Tibial artery (tissue), 4 donors: ENCODE results near the gene SYNDIG1.

ENCODE experiments used
- DNase-seq, 2 donors: peaks; one replicate each; pipeline ENCODE4 v3.0.0-alpha.2; 2019
- H3K27ac ChIP-seq, 2 donors: fragments of 200-600 bp; sonication (generic) in 1 of 2; 1 replicate in 1 of 2; 2 replicates in 1 of 2; pipeline ENCODE4 v1.5.1; 2018 to 2019; ENCODE audit warnings: mild to moderate bottlenecking in 1 of 2
- H3K27me3 ChIP-seq, 2 donors: fragments of 200-600 bp; sonication (generic) in 1 of 2; one replicate each; pipeline versions ENCODE4 v1.5.1 to v1.6.0; 2016 to 2019
- H3K36me3 ChIP-seq, 3 donors: fragments of 200-600 bp; sonication (generic) in 2 of 3; one replicate each; pipeline ENCODE4 v1.5.1; 2016 to 2019; ENCODE audit warnings: mild to moderate bottlenecking in 2 of 3
- H3K4me1 ChIP-seq, 4 donors: fragments of 200-600 bp; sonication (generic) in 2 of 4; 1 replicate in 3 of 4; 2 replicates in 1 of 4; pipeline ENCODE4 v1.5.1; 2016 to 2019
- H3K4me3 ChIP-seq, 2 donors: fragments of 200-600 bp; sonication (generic) in 1 of 2; 1 replicate in 1 of 2; 2 replicates in 1 of 2; pipeline ENCODE4 v1.5.1; 2018 to 2019; ENCODE audit warnings: mild to moderate bottlenecking in 2 of 2
- H3K9me3 ChIP-seq, 3 donors: fragments of 200-600 bp; sonication (generic) in 1 of 3; one replicate each; pipeline ENCODE4 v1.5.1; 2016 to 2019
- intact Hi-C: fragments of 100-400 bp; cut with DNase I; formaldehyde crosslinking; loops from one replicate; pipeline ENCODE4 v1.15.0; 2023; ENCODE audit warnings: low total_unique reads
- TF ChIP-seq, protein P1 (sequence below), 2 experiments: fragments of 200-600 bp in 1 of 2; fragments of 450-650 bp in 1 of 2; IDR thresholded peaks; one replicate each; pipeline ENCODE4 v1.5.1; 2017 to 2019; ENCODE audit warnings: antibody characterized with exemption in 2 of 2, mild to moderate bottlenecking in 1 of 2, moderate library complexity in 1 of 2

The SYNDIG1 gene

DNA sequence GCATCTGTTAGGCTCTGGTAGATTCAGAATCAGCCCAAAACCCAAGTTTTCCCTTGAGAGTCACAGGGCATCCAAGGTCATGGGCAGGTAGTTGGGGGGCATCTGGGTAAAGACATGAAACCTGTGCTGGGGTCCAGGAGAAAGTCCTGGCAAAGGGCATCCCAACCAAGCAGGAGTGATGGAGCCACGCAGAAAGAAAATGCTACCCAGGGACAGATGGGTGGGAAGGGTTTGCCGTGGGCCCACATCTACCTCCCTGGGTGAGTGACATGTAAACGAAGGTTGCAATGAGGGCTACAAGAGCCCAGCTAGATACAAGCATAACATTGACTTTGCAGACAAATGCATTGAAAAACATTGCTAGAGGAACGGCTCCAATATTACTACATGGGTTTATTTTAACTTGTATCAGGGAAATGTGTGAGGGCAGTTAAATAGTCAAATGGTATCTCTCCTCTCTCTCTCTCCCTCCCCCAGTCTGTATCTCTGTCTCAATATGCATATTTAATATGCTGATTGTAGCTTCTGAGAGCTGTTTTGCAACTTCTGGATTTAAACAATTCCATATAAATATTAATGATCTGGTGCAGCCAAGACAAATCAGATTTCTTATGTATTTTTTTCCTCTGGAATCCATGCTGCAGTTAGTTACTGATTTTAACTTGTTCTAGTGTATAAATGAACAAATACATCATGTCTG, 135.7 kb downstream of the SYNDIG1 start:
- Histone ChIP-seq H3K27ac (no peak overlapping the region), H3K27me3 (no peaks in the 10 kb centered on the region), H3K9me3 (peaks cover 0 to 10% (median 10%) of the 10 kb centered on the region in 3 donors), H3K4me1 (no peaks in the 10 kb centered on the region), H3K36me3 (peaks cover 0 to 14% (median 11%) of the 10 kb centered on the region in 3 donors), H3K4me3 (no peak overlapping the region)
- intact Hi-C loops, result no loop called here
- DNase-seq, result no peak
- TF ChIP-seq, protein P1, sequence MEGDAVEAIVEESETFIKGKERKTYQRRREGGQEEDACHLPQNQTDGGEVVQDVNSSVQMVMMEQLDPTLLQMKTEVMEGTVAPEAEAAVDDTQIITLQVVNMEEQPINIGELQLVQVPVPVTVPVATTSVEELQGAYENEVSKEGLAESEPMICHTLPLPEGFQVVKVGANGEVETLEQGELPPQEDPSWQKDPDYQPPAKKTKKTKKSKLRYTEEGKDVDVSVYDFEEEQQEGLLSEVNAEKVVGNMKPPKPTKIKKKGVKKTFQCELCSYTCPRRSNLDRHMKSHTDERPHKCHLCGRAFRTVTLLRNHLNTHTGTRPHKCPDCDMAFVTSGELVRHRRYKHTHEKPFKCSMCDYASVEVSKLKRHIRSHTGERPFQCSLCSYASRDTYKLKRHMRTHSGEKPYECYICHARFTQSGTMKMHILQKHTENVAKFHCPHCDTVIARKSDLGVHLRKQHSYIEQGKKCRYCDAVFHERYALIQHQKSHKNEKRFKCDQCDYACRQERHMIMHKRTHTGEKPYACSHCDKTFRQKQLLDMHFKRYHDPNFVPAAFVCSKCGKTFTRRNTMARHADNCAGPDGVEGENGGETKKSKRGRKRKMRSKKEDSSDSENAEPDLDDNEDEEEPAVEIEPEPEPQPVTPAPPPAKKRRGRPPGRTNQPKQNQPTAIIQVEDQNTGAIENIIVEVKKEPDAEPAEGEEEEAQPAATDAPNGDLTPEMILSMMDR (IDR thresholded peaks at IDR 0.05), result no peak

DNA sequence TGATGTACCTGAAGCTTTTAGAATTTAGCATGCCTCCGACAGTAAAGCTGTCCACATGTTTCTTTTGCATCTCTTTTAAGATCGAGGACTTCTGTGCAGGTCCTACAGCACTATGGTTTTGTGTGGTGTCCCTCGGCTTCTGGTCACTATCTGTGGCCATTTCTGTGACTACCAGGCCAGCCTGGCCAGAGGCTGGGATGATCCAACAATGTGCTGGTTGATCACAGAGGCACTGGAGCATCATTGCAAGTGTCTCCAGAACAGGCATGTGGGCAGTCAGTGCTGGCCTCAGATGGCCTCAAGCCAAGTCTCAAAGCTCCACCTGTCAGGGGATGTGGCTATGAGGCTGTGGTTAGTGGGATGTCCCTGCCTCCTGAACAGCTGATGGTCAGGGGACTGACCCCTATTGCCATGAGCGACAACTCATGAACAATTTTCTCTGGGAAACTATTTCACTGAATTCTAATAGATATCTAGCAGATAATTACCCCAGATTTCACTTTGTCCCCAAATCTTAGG, 136.6 kb downstream of the SYNDIG1 start:
- Histone ChIP-seq H3K9me3 (peaks cover 0 to 2% (median 2%) of the 10 kb centered on the region in 3 donors), H3K27ac (no peak overlapping the region), H3K27me3 (no peaks in the 10 kb centered on the region), H3K36me3 (peaks cover 0 to 14% (median 3%) of the 10 kb centered on the region in 3 donors), H3K4me3 (no peak overlapping the region), H3K4me1 (no peaks in the 10 kb centered on the region)
- TF ChIP-seq, protein P1 (IDR thresholded peaks at IDR 0.05), result no peak
- intact Hi-C loops, result no loop called here
- DNase-seq, result no peak

DNA sequence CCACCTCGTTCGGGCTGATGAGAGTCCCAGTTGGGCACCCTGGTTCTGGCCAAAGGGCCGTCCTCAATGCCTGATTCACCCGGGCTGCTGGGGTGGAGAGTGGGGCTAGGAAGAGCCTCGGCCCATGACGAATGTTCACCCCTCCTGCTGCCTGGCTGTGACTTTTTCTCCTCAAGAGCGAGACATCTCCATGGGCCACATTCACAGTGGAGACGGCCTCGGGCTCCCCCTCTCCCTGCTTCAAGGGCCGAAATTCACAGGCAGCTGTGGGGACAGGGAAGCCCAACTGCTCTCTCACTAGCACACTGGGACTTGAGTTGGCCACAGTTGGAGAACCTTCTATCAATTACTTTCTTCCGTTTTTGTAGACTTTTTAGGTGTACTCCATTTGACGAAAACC, 138.0 kb downstream of the SYNDIG1 start:
- TF ChIP-seq, protein P1 (IDR thresholded peaks at IDR 0.05), result no peak
- Histone ChIP-seq H3K4me3 (no peak overlapping the region), H3K27me3 (no peaks in the 10 kb centered on the region), H3K27ac (no peak overlapping the region), H3K4me1 (no peaks in the 10 kb centered on the region), H3K9me3 (no peaks in the 10 kb centered on the region), H3K36me3 (peaks cover 0 to 9% (median 0%) of the 10 kb centered on the region in 3 donors)
- intact Hi-C loops, result no loop called here
- DNase-seq, result no peak

DNA sequence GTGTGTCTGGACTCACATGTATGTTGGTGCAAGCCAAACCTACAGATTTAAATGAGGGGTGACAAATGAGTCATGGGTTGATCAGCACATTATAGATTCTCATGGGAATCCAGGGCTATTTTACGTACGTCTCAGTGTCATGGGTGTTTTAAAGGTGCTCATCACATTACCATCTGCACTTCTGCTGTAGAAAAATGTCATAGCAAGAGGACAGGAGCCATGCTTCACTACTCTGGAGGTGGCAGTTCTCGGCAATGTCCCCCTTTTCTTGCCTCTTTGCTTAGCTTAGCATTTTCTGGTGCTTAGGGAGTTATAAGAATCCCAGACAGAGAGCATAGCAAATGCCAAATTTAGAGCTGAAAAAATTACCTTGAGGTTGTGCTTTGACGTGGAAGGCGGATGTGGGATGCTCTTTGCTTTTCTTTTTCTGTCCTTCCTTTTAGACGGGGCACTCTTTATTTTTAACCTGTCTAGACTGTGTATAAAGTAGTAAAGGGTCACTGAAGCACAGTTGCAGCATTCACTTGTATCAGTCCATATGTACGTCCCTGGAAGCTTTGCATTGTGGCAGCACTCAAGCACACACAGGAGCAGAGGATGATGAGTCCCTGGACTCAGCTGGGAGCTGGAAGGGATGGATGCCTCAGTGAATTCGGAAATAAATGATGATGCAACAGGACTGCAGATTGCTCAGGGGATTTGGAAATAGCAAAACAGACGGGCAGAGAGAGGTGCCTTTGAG, 139.7 kb downstream of the SYNDIG1 start:
- Histone ChIP-seq H3K4me3 (no peak overlapping the region), H3K36me3 (no peaks in the 10 kb centered on the region), H3K27me3 (no peaks in the 10 kb centered on the region), H3K4me1 (no peaks in the 10 kb centered on the region), H3K27ac (no peak overlapping the region), H3K9me3 (no peaks in the 10 kb centered on the region)
- intact Hi-C loops, result no loop called here
- no peak for DNase-seq
- TF ChIP-seq, protein P1 (IDR thresholded peaks at IDR 0.05), result no peak

DNA sequence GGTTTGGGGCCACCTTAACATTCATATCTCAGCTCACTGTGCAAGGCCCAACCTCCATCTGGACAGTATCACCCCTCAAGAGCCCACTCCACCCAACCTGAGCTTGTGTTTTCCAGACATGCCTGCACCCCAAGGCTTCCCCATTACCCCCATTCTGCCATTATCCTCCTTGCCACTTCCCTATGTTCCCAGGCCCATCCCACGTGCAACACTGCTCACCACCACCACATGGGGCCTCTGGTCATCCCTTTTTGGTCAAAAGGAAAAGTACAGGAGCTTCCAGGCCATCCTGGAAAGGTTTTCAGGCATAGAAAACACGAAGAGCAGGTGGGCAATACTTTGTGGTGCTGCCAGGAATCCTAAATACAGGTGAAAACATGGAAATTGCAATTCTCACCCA, 140.3 kb downstream of the SYNDIG1 start:
- no peak for DNase-seq

More for the DNA sequence above, 140.3 kb downstream of the SYNDIG1 start:
- Histone ChIP-seq H3K4me3 (no peak overlapping the region), H3K9me3 (no peaks in the 10 kb centered on the region), H3K27ac (no peak overlapping the region), H3K36me3 (no peaks in the 10 kb centered on the region), H3K27me3 (no peaks in the 10 kb centered on the region), H3K4me1 (no peaks in the 10 kb centered on the region)
- intact Hi-C loops, result no loop called here
- TF ChIP-seq, protein P1 (IDR thresholded peaks at IDR 0.05), result no peak
